SU-DHL-6 (cell line): ENCODE data around the gene FAM163A.

Source experiments
- H2AFZ ChIP-seq: fragments of 200-600 bp; sonication (generic); 2 replicates; pipeline ENCODE4 v1.6.1; 2014; ENCODE audit warnings: low read depth, mild to moderate bottlenecking, moderate library complexity, mixed read lengths, antibody characterized with exemption, low read length; ENCODE audit not compliant: severe bottlenecking
- H3F3A ChIP-seq: fragments of 200-600 bp; shearing (Covaris generic); 2 replicates; pipeline ENCODE4 v1.6.0; 2016; ENCODE audit warnings: antibody characterized with exemption, mild to moderate bottlenecking; ENCODE audit not compliant: insufficient read depth
- H3K27ac ChIP-seq: fragments of 200-600 bp; sonication (generic); 2 replicates; pipeline ENCODE4 v1.5.1; 2016; ENCODE audit warnings: low read depth, mild to moderate bottlenecking, low read length, moderate library complexity, mixed read lengths
- H3K27me3 ChIP-seq: fragments of 200-600 bp; sonication (generic), shearing (Covaris generic); 2 replicates; pipeline ENCODE4 v1.6.0; 2014; ENCODE audit warnings: mild to moderate bottlenecking, low read length
- H3K36me3 ChIP-seq: fragments of 200-600 bp; sonication (generic); 2 replicates; pipeline ENCODE4 v1.6.1; 2014; ENCODE audit warnings: mild to moderate bottlenecking, low read length, mixed read lengths
- H3K4me2 ChIP-seq: fragments of 300-600, 200-600 bp; shearing (Covaris generic), sonication (generic); 2 replicates; pipeline ENCODE4 v1.6.0; 2014; ENCODE audit warnings: low read length, low read depth, mild to moderate bottlenecking; ENCODE audit not compliant: poor library complexity, severe bottlenecking
- H3K4me3 ChIP-seq: fragments of 200-600 bp; sonication (generic); 2 replicates; pipeline ENCODE4 v1.5.1; 2014; ENCODE audit warnings: antibody characterized with exemption, low read length, mild to moderate bottlenecking, mixed read lengths; ENCODE audit not compliant: insufficient read depth, poor library complexity, severe bottlenecking
- H3K79me2 ChIP-seq: fragments of 200-600 bp; sonication (generic); 2 replicates; pipeline ENCODE4 v1.6.1; 2014; ENCODE audit warnings: mild to moderate bottlenecking, low read length, moderate library complexity; ENCODE audit not compliant: insufficient read depth
- H3K9ac ChIP-seq: fragments of 200-600 bp; sonication (generic); 2 replicates; pipeline ENCODE4 v1.7.0; 2014; ENCODE audit warnings: mild to moderate bottlenecking, low read length
- H3K9me2 ChIP-seq: fragments of 200-600 bp; sonication (generic); replicated peaks from 2 replicates; pipeline ENCODE4 v1.6.1; 2014; ENCODE audit warnings: low read length; ENCODE audit not compliant: insufficient read depth
- H3K9me3 ChIP-seq: fragments of 200-600 bp; sonication (generic); 2 replicates; pipeline ENCODE4 v1.6.1; 2014; ENCODE audit warnings: low read length, mixed read lengths; ENCODE audit not compliant: insufficient read depth
- H4K20me1 ChIP-seq: fragments of 200-600 bp; sonication (generic); 2 replicates; pipeline ENCODE4 v1.6.1; 2014; ENCODE audit warnings: low read depth, mild to moderate bottlenecking, antibody characterized with exemption, low read length, moderate library complexity, mixed read lengths
- CTCF ChIP-seq: fragments of 200-600 bp; sonication (generic); IDR thresholded peaks from one replicate; pipeline ENCODE4 v1.5.1; 2017; ENCODE audit warnings: antibody characterized with exemption, mild to moderate bottlenecking, low read length, moderate library complexity; ENCODE audit not compliant: insufficient read depth, poor library complexity, severe bottlenecking
- EZH2phosphoT487 ChIP-seq: fragments of 200-600 bp; sonication (generic), shearing (Covaris generic); conservative IDR thresholded peaks from 2 replicates; pipeline ENCODE4 v1.6.1; 2018; ENCODE audit warnings: mild to moderate bottlenecking, antibody characterized with exemption, low read length, moderate library complexity, mixed read lengths

FAM163A gene

GRCh38 chr1:179745743-179746142 is 2.7 kb downstream of the FAM163A start:
- H3K9me2 ChIP-seq, result no peaks in the 10 kb centered on the region
- no peaks in the 10 kb centered on the region for H3K9me3 ChIP-seq
- no peaks in the 10 kb centered on the region for H3K79me2 ChIP-seq
- H3K4me3 ChIP-seq, result no peak overlapping the region
- no peaks in the 10 kb centered on the region for H3F3A ChIP-seq
- H3K27me3 ChIP-seq, result no peaks in the 10 kb centered on the region
- no peak overlapping the region for H3K27ac ChIP-seq
- no peak overlapping the region for H3K4me2 ChIP-seq
- no peaks in the 10 kb centered on the region for H3K36me3 ChIP-seq
- no peak overlapping the region for H2AFZ ChIP-seq
- H4K20me1 ChIP-seq, result no peaks in the 10 kb centered on the region
- H3K9ac ChIP-seq, result no peak overlapping the region
- TF ChIP-seq EZH2phosphoT487, result no peak
- TF ChIP-seq CTCF, result no peak

GRCh38 chr1:179747611-179748010 is 4.5 kb downstream of the FAM163A start:
- Histone ChIP-seq H3K27ac (no peak overlapping the region), H3K9ac (no peak overlapping the region), H3K79me2 (no peaks in the 10 kb centered on the region), H3K36me3 (no peaks in the 10 kb centered on the region), H3K4me3 (no peak overlapping the region), H4K20me1 (no peaks in the 10 kb centered on the region), H3K27me3 (no peaks in the 10 kb centered on the region), H3F3A (no peaks in the 10 kb centered on the region), H3K4me2 (no peak overlapping the region), H2AFZ (no peak overlapping the region), H3K9me3 (no peaks in the 10 kb centered on the region), H3K9me2 (no peaks in the 10 kb centered on the region)
- TF ChIP-seq EZH2phosphoT487 (no peak), CTCF (no peak)

- Histone ChIP-seq H2AFZ (no peak overlapping the region), H3K79me2 (no peaks in the 10 kb centered on the region), H3F3A (no peaks in the 10 kb centered on the region)
These were observed 5.7 kb downstream of the FAM163A start for GRCh38 chr1:179748772-179749171.

More at GRCh38 chr1:179748772-179749171, 5.7 kb downstream of the FAM163A start:
- Histone ChIP-seq H3K9ac (no peak overlapping the region), H3K4me3 (no peak overlapping the region), H3K4me2 (no peak overlapping the region), H3K9me2 (no peaks in the 10 kb centered on the region), H3K27ac (no peak overlapping the region), H3K36me3 (no peaks in the 10 kb centered on the region), H4K20me1 (no peaks in the 10 kb centered on the region), H3K27me3 (no peaks in the 10 kb centered on the region), H3K9me3 (no peaks in the 10 kb centered on the region)
- TF ChIP-seq CTCF, result no peak
- TF ChIP-seq EZH2phosphoT487, result no peak
